GM23248 (cell line): ENCODE results near the gene GLB1L2.

Experiments used
- EZH2 ChIP-seq: fragments of 200-600 bp; sonication (generic); IDR thresholded peaks from 2 replicates; pipeline ENCODE4 v1.6.1; 2018; ENCODE audit warnings: antibody characterized with exemption, mild to moderate bottlenecking; ENCODE audit not compliant: insufficient read depth, poor library complexity, severe bottlenecking
- EZH2phosphoT487 ChIP-seq: fragments of 200-600 bp; sonication (generic); IDR thresholded peaks from 2 replicates; pipeline ENCODE4 v1.6.1; 2018; ENCODE audit warnings: antibody characterized with exemption, moderate library complexity, mild to moderate bottlenecking, low read depth; ENCODE audit not compliant: insufficient read depth

GRCh38 chr11:134364261-134364660 lies 32.5 kb downstream of the GLB1L2 start:
- TF ChIP-seq EZH2: no peak
- no peak for TF ChIP-seq EZH2phosphoT487
